GM21723 (cell line): Measurements from ENCODE around the gene CYRIA.

Experiments used
- ATAC-seq: cut with Tn5 transposase; IDR thresholded peaks from one replicate; pipeline ENCODE4 v1.9.1; 2021; ENCODE audit warnings: mild to moderate bottlenecking, moderate library complexity; ENCODE audit not compliant: unreplicated experiment

CYRIA gene

GRCh38 chr2:16671760-16672159 is 6.1 kb upstream of the CYRIA start:
- ATAC-seq = no peak

- no peak for ATAC-seq
Observed at GRCh38 chr2:16669388-16669787, 3.8 kb upstream of the CYRIA start.

- ATAC-seq = peak; percentile 36
Observed at GRCh38 chr2:16666449-16666801, 791 bp upstream of the CYRIA start.

- no peak for ATAC-seq
Observed at GRCh38 chr2:16664809-16665747, 556 bp downstream of the CYRIA start.

GRCh38 chr2:16664052-16664731 is 1.4 kb downstream of the CYRIA start:
- ATAC-seq = no peak

GRCh38 chr2:16663121-16663905 is 2.3 kb downstream of the CYRIA start:
- ATAC-seq = no peak

GRCh38 chr2:16661936-16662839 is 3.4 kb downstream of the CYRIA start:
- no peak for ATAC-seq

GRCh38 chr2:16661526-16661925 is 4.1 kb downstream of the CYRIA start:
- no peak for ATAC-seq

GRCh38 chr2:16660556-16660955 is 5.1 kb downstream of the CYRIA start:
- no peak for ATAC-seq

GRCh38 chr2:16660114-16660513 is 5.5 kb downstream of the CYRIA start:
- no peak for ATAC-seq

GRCh38 chr2:16658076-16658739 is 7.4 kb downstream of the CYRIA start:
- ATAC-seq = no peak

- no peak for ATAC-seq
Observed at GRCh38 chr2:16657671-16658070, 8.0 kb downstream of the CYRIA start.

GRCh38 chr2:16656784-16657391 is 8.7 kb downstream of the CYRIA start:
- ATAC-seq = peak; percentile 84

- ATAC-seq = no peak
Observed at GRCh38 chr2:16655905-16656642, 9.6 kb downstream of the CYRIA start.

GRCh38 chr2:16655445-16655837 is 10.2 kb downstream of the CYRIA start:
- ATAC-seq = no peak

GRCh38 chr2:16654833-16655444 is 10.7 kb downstream of the CYRIA start:
- no peak for ATAC-seq

- peak; percentile 53 for ATAC-seq
Observed at GRCh38 chr2:16653799-16654198, 11.8 kb downstream of the CYRIA start.

- ATAC-seq = no peak
Observed at GRCh38 chr2:16653083-16653375, 12.6 kb downstream of the CYRIA start.
